HG03159 (cell line): ENCODE data around the gene P2RY10.
"Not testable (repeated sequence)": the region's sequence is repeated elsewhere in the genome, so short reads cannot be mapped to it uniquely, and the experiment has no call there.

ENCODE experiments used
- ATAC-seq: cut with Tn5 transposase; IDR thresholded peaks from one replicate; pipeline ENCODE4 v1.9.1; 2021; ENCODE audit warnings: mild to moderate bottlenecking, moderate library complexity; ENCODE audit not compliant: unreplicated experiment

Gene P2RY10

GRCh38 chrX:78945186-78945912 lies at the start of gene P2RY10:
TSS of gene P2RY10 (plus strand) at chrX:78945391. CDS start at chrX:78960521, 15,130 bp downstream.
- ATAC-seq, result peak; percentile 86

GRCh38 chrX:78922754-78923153 lies 22.4 kb upstream of the P2RY10 start:
- ATAC-seq, result no peak

GRCh38 chrX:78923198-78924015 lies 21.8 kb upstream of the P2RY10 start:
- ATAC-seq, result peak; percentile 89

- no peak for ATAC-seq
Observed at GRCh38 chrX:78931814-78932213, 13.4 kb upstream of the P2RY10 start.

- no peak for ATAC-seq
Observed at GRCh38 chrX:78934866-78935265, 10.3 kb upstream of the P2RY10 start.

- no peak for ATAC-seq
Observed at GRCh38 chrX:78944351-78944750, 840 bp upstream of the P2RY10 start.

- no peak for ATAC-seq
Observed at GRCh38 chrX:78946178-78946931, 1.2 kb downstream of the P2RY10 start.

GRCh38 chrX:78950009-78950835 lies 5.0 kb downstream of the P2RY10 start:
- no peak for ATAC-seq

- peak; percentile 33 for ATAC-seq
Observed at GRCh38 chrX:78957049-78957767, 12.0 kb downstream of the P2RY10 start.

- ATAC-seq, result peak; percentile 80
Observed at GRCh38 chrX:78957768-78958130, 12.6 kb downstream of the P2RY10 start.

- no peak for ATAC-seq
Observed at GRCh38 chrX:78958419-78959116, 13.4 kb downstream of the P2RY10 start.

- no peak for ATAC-seq
Observed at GRCh38 chrX:78960888-78961287, 15.7 kb downstream of the P2RY10 start.

GRCh38 chrX:78964598-78964997 lies 19.4 kb downstream of the P2RY10 start:
- ATAC-seq, result no peak

GRCh38 chrX:78979789-78980464 lies 34.7 kb downstream of the P2RY10 start:
- ATAC-seq, result peak; percentile 99

GRCh38 chrX:78989349-78989748 lies 44.2 kb downstream of the P2RY10 start:
- no peak for ATAC-seq

GRCh38 chrX:78997870-78998558 lies 52.8 kb downstream of the P2RY10 start:
- ATAC-seq, result no peak

GRCh38 chrX:79007540-79007939 lies 62.3 kb downstream of the P2RY10 start:
- ATAC-seq, result not testable (repeated sequence)
